SK-N-DZ (cell line): ENCODE measurements around the gene FER.
"Not testable (repeated sequence)": the region's sequence is repeated elsewhere in the genome, so short reads cannot be mapped to it uniquely, and the experiment has no call there.

Experiments
- DNase-seq: peaks from one replicate; pipeline ENCODE4 v3.0.0-alpha.2; 2015; ENCODE audit warnings: low spot score

FER gene

GRCh38 chr5:109035436-109035835 lies 287.7 kb downstream of the FER start:
- DNase-seq: no peak

GRCh38 chr5:109038209-109038840 lies 290.6 kb downstream of the FER start:
- DNase-seq: no peak

GRCh38 chr5:109041317-109041716 lies 293.6 kb downstream of the FER start:
- no peak for DNase-seq

DNA sequence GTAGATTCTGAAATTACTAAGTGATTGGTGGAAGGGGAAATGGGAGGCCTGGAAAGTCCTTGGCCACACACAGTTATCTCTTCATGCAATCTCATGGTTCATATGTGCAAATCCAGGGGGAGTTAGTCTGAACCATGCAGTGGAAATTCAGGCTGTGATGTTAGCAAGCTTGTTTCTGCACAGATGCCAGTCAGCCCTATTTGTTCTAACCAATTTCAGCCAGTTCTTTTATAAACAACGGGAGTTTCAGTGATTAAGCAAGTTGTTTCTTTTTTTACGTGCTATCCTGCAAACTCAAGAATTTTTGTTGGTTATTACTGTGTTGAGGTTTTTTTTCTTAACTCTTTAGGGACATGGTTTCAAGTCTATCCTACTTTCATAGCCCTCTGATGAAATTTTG lies 298.0 kb downstream of the FER start:
- no peak for DNase-seq

DNA sequence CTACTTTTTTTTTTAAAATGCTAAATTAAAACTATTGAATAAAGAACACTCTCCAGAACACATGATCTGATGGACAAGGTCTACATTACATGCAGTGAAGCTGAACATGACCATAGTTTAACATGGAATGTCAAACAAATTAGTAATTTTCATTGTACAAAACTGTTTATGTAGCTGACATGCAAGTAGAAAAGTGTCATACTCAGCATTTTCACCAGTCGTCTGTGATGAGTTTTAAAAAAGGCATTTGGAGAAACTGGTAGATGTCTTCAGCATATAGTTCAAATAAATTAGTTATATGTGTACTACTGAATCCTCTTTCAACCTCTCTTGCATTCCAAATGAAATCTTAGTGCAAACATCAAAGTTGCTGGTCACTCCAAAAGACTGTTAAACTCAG lies 301.9 kb downstream of the FER start:
- no peak for DNase-seq

DNA sequence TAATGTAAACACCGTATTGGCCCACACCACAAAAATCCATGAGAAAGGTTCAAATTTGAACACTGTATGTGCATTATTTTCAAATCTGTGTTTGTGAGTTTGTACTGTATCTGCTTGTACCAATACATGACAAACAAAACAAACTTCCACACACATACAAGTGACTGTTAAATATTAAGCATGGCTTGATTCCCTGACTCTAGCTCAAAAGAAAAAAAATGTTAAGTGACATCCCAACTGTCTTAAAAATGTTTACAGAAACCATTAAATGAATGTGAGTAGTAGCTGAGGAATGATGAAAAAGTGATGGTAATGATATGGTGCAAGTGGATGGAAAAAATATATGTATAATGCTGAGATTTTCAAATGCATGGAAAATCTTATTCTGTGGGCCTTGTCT lies 302.6 kb downstream of the FER start:
- not testable (repeated sequence) for DNase-seq

- not testable (repeated sequence) for DNase-seq
These were observed 304.5 kb downstream of the FER start for GRCh38 chr5:109052216-109052615.

- DNase-seq: no peak
These were observed 306.3 kb downstream of the FER start for GRCh38 chr5:109053995-109054417.

DNA sequence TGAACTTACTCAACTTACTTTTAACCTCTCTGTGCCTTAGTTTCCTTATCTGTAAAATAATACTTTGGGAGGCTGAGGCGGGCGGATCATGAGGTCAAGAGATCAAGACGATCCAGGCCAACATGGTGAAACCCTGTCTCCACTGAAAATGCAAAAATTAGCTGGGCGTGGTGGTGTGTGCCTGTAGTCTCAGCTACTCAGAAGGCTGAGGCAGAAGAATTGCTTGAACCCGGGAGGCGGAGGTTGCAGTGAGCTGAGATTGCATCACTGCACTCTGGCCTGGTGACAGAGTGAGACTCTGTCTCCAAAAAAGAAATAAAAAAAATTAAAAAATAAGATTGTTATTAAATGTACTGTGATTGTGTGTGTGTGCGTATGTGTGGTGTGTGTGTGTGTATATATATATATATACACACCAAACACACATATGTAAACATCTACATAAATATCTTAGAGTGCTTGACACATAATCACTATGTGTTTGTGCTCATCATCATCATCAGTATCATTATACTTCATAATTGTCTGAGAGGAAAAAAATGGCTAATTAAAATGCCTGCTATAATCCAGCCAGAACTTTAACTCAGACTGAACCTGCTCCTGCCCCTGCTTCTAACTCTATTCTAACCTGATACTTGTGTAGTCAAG lies 312.8 kb downstream of the FER start:
- DNase-seq: no peak

DNA sequence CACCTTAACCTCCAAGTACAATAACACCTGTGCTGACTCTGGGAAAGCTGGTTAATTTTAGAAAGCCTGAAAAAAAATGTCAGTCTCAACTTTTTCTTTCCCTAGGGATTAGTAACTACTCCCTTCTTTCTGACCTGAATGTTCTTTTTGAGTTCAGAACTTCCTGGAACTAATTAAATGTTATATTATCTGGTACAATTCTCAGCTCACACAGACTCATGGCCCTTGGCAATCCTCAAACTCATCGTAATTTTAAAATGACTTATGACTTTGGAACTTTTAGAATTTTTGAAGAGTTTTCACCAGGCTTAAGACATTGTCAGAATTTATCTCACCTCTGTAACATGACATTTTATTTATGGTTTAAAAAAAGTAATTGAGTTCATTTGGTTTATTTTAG lies 315.0 kb downstream of the FER start:
- DNase-seq: no peak

DNA sequence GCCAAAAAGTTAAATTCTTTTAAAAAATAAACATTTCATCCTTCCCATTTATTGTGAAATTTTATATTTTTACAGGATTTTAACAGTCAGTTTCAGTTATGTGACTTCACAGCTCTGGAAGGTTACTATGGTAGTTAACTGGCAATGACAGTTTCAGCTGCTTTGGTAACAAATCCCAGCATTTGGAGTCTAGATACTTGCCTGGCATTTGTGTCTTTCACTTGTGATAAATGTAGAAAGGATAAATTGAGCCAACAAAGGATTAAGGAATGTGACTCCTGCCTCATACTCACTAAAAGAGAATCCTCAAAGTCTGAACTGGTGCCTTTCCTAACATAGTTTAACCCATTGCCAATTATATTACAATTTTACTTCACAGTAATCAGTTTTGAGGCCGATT lies 315.5 kb downstream of the FER start:
- no peak for DNase-seq

- no peak for DNase-seq
These were observed 329.0 kb downstream of the FER start for GRCh38 chr5:109076741-109077140.

DNA sequence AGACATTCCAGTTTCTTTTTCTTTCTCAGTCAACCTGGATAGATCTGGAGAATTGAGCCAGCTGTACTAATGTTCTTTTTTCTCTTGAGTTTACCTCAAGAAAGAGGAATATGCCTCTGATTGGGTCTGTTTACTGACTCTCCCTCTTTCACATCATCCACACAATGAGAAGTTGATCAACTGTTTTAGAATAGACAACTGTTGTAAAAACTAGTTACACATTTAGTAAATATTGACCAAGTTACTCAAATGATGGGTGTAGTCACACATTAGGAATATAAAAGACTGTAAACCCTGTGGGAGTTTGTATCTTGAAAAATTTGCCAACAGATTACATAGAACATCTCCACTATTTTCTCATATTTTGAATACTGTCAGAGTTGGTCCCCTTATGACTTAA lies 330.8 kb downstream of the FER start:
- DNase-seq: no peak

DNA sequence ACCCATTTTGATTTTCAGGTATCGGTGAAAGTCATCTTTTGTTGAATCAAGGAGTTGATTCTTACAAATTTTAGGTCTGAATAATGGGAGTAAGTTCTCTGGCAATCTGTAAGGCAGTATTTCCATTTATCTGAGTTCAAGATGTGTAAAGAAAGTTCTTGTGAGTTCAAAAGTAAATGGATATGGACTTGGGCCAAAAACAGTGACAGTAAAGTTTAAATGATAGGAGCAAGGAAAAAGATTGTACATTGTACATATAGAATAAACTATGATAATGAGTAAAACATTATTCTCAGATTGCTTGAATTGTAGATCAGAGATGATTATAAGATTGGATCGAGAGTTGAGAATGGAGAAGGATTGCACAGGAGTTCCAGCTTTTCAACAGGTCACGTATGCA lies 332.8 kb downstream of the FER start:
- no peak for DNase-seq

- no peak for DNase-seq
These were observed 333.2 kb downstream of the FER start for GRCh38 chr5:109080896-109081295.

DNA sequence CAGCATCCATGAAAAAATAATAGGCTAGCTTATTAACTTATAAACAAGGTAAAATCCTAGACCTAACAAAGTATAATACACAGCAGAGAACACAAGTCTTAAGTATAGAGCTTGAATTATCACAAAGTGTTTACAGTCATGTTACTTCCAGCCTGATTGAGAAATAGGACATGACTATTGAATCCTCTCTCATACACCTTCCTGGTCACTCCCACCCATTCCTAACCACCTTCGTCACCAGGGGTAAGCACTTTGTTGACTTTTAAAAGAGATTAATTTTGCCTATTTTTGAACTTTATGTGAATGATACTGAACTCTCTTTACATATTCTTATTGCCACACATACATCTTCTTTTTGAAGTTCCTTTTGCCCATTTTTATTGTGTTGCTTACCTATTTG lies 336.2 kb downstream of the FER start:
- DNase-seq: no peak

DNA sequence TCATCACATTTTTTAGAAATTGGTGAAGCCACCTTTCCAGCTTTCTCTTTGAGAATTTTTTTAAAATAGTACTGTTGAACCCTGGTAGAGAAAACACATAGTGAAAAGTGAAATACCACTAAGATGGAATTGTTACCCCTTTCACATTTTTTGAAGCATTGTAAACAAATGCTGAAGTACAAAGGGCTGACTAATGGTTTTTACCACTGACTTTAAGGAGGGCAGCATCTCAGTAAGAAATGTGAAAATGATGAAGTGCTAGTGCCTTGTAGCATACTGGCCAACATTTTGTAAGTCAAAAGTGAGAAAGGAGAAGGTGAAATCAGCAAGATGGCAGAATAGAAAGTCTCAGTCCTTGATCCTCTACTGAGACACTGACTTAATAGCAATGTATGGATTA lies 341.5 kb downstream of the FER start:
- no peak for DNase-seq

DNA sequence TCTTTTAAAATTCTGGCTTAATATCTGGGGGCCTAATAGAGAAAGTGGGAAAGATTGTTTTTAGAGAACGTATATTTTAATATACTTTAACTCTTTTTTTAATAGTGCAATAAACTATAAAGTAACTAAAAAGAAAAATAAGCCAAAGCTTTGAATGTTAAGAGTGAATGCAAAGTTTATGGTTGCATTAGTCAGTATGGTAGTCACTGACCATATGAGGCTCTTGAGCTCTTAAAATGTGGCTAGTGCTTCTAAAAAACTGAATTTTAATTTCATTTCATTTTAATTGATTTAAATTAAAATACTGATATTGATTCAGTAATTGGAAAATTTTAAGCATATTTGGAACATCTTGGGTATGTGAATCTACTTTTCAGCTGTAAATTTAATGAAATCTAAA lies 351.4 kb downstream of the FER start:
- DNase-seq: no peak

- no peak for DNase-seq
These were observed 353.3 kb downstream of the FER start for GRCh38 chr5:109100971-109101370.

GRCh38 chr5:109102096-109102690 lies 354.5 kb downstream of the FER start:
- DNase-seq: no peak

- no peak for DNase-seq
These were observed 358.1 kb downstream of the FER start for GRCh38 chr5:109105631-109106267.

DNA sequence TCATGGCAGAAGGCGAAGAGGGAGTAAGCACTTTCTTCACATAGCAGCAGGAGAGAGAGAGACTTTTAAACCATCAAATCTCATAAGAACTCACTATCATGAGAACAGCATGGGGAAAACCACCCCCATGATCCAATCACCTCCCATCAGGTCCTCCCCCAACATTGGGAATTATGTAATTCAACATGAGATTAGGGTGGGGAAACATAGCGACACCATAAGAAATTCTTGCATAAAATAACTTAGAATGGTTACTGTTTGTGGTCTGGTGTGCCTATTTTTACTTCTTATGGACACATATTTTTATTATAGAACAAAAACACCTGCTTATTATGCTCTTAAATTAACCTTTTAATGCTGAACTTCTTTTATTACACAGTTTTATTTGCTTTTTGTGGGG lies 364.0 kb downstream of the FER start:
- DNase-seq: no peak

DNA sequence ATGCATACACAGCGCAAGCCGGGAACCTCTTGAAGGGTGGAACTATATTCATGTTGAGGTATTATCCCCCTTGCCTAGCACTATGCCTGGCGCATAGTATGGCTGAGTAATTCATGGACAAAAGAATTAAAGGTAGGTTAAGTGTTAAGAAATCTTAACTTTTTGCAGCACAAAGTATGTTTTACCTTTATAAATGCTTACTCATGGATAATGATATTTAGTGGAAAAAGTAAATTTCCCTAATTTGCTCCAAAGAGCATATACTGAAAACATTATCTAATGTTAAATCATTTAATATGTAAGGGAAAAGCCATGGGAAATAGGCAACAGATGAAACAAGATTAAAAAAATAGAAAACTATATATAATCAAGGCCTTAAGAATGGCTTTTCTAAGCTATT lies 365.9 kb downstream of the FER start:
- DNase-seq: no peak
